ENCODE results near the gene C19orf44.

DNA sequence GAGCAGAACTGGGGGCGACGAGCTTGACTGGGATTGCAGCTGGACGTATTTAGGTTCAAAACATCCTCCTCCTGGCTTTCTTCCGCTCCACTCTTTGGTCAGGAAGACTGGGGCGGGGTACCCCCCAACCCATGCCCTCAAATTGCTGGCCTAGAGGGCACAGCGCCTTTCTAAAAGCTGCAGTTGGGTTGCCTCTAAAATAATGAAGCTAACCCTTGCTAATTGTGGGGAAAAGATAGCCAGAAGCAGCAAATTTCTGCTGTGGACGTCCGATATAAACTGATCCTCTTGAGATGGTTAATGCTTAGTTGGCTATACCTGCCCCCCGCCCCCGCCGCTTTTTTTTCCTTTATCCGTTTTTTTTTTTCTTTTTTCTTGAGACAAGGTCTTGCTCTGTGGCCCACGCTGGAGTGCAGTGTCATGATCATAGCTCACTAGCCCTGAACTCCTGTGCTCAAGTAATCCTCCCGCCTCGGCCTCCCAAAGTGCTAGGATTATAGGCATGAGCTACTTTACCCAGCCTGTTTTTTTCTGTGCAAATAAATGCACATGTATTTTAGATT, 46.8 kb downstream of the C19orf44 start:
- TF ChIP-seq, protein P1, sequence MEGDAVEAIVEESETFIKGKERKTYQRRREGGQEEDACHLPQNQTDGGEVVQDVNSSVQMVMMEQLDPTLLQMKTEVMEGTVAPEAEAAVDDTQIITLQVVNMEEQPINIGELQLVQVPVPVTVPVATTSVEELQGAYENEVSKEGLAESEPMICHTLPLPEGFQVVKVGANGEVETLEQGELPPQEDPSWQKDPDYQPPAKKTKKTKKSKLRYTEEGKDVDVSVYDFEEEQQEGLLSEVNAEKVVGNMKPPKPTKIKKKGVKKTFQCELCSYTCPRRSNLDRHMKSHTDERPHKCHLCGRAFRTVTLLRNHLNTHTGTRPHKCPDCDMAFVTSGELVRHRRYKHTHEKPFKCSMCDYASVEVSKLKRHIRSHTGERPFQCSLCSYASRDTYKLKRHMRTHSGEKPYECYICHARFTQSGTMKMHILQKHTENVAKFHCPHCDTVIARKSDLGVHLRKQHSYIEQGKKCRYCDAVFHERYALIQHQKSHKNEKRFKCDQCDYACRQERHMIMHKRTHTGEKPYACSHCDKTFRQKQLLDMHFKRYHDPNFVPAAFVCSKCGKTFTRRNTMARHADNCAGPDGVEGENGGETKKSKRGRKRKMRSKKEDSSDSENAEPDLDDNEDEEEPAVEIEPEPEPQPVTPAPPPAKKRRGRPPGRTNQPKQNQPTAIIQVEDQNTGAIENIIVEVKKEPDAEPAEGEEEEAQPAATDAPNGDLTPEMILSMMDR (IDR thresholded peaks at IDR 0.05; ENCODE audit: low read depth, low read length) = no peak
- TF ChIP-seq EZH2phosphoT487 (IDR thresholded peaks at IDR 0.05; ENCODE audit: low read depth) = no peak

Measured in OCI-LY3 (cell line).